NCI-H2171 (cell line): Measurements from ENCODE around the gene NHERF1.

ENCODE experiments used
- DNase-seq: peaks from one replicate; lab custom pipeline; 2025; lab: John Stamatoyannopoulos, UW

Gene NHERF1

DNA sequence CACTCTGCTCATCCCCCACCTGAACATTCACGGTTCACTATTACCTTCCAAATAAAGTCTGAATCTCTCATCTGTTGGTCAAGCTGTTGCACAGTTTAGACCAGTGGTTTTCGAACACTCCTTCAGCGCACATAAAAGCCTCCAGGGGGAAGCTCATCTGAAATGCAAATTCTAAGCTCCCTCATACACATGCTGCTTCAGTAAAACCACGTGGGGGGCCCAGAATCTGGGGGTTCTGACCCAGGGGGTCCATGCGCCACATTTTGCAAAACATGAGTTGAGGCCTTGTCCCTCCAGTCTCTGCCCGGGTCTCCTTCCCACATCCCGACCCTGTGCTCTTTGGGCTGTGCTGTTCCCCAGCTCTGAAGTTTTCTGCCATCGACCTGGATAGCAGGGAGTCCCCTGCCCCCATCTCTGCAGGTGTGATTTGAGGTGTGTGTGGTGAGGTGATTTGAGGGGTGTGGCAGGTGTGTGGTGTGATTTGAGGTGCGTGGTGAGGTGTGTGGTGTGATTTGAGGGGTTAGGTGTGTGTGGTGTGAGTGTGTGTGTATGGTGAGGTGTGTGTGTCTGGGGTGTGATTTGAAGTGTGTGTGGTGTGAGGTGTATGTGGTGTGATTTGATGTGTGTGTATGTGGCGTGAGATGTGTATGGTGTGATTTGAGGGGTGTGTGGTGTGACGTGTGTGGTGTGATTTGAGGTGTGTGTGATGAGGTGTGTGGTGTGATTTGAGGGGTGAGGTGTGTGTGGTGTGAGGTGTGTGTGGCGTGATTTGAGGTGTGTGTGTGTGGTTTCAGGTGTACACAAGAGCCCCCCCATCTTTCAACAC is 16.2 kb upstream of the NHERF1 start:
- no peak for DNase-seq

DNA sequence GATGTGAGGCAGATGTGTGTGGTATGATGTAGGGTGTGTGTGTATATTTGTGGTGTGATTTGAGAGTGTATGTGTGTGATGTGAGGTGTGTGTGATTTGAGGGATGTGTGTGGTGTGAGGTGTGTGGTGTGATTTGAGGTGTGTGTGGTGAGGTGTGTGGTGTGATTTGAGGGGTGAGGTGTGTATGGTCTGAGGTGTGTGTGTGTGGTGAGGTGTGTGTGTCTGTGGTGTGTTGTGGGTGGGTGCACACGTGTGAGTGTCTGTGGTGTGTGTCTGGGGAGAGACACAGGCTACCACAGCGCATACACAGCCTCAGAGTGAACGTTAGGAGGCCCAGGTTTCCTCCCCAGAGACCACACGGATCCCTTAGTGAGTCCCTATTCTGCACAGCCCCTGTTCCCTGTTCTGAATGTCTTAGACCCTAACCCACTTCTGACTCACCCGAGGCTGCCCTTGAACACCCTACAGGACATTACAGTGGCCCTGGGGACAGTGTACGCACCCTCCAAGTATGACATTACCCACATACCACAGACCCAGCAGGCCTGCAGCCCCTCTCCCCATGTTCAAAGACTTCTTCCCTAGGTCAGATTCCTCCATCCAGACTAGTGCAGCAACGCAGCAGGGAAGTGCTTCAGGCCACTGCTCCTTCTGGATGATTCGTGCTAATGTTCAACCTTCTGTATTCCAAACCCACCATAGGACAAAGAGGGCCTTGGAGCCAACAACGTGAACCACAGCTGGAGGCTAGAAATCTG is 14.9 kb upstream of the NHERF1 start:
- DNase-seq = no peak

DNA sequence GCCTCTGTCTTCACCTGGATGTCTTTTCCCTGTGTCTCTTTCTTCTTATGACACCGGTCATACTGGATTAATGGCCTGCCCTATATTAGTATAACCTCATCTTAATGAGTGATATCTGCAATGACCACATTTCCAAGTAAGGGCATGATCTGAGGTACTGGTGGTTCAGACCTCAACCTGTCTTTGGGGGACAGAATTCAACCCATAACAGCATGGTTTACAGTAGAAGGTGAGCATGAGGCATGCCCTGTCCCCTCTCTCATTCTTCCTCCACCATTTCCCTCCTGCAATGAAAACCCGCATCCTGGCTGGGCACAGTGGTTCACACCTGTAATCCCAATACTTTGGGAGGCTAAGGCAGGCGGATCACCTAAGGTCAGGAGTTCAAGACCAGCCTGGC is 14.2 kb upstream of the NHERF1 start:
- DNase-seq = no peak

DNA sequence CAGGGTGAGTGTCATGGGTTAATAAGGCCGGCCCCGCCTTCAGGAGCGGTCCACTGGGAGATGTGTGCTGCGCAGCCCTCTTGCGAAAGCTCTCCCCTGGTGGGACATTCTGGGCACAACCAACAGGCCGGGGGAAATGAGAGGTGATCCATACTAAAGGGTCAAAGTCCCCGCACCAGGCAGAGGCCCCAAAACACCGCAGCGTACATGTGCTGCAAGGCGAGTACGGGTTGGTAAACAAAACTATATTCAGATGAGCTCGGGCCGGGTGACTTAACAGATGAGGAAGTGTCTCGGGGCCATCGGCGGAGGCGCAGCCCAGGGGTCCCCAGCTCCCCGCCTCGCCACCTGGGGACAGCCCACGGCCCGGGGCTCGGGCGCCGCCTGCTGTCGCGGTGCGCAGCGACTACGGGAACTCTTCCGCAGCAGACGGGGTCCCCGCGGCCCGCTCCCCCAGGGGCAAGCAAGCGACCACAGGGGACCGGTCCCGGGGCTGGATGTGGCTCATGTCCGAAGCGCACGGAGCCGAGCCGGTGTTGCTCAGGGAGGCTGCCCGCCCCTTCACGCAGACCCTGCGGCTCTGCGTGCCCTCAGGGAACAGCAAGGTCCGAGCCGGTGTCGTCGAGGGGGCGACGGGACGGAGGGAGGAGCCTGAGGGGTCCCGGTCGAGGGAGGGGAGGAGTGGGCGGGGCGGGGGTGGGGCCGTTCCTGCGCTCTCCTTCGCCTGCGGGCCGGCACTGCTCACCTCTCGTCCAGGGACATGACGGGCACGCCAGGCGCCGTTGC is 11.7 kb upstream of the NHERF1 start, which contains the start of gene RAB37:
TSS of gene RAB37 (plus strand) at position 744 of the 786 bp plus-strand sequence. CDS start at position 761, 17 bp downstream.
- DNase-seq = peak; percentile 43

DNA sequence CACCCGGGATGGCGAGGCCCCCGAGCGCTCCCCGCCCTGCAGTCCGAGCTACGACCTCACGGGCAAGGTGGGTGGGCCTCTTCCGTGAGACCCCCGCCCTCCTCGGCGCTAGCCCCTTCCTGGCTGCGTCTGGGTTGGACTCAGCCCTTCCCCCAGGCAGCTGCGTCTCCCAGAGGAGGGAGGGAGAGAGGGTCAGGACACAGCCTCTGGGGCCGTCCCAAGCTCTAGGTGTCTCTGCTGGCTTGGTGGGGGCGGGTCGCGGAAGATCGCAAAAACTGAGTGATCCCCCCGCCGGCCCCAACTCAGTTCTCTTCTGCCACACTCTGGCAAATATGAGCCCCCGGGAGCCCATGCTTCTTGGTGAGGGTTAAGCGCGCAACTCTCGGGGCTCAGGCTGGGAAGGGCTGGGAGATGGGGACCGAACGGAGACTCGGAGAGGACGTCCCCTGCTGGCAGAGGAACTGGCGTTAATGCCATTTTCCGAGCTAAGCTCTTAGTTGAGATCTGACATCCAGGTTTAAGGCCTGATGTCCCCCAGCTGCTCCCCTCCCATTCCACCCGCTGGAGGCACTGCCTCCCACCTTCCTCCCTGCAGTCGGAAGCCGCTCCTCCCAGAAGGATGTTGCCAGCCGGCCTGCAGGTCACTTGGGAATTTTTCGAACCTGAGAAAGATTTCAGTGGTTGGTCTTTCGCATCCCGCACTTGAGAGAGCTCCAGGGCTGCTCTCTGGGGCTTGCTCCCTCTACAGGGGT is 11.0 kb upstream of the NHERF1 start:
- peak; percentile 60 for DNase-seq

DNA sequence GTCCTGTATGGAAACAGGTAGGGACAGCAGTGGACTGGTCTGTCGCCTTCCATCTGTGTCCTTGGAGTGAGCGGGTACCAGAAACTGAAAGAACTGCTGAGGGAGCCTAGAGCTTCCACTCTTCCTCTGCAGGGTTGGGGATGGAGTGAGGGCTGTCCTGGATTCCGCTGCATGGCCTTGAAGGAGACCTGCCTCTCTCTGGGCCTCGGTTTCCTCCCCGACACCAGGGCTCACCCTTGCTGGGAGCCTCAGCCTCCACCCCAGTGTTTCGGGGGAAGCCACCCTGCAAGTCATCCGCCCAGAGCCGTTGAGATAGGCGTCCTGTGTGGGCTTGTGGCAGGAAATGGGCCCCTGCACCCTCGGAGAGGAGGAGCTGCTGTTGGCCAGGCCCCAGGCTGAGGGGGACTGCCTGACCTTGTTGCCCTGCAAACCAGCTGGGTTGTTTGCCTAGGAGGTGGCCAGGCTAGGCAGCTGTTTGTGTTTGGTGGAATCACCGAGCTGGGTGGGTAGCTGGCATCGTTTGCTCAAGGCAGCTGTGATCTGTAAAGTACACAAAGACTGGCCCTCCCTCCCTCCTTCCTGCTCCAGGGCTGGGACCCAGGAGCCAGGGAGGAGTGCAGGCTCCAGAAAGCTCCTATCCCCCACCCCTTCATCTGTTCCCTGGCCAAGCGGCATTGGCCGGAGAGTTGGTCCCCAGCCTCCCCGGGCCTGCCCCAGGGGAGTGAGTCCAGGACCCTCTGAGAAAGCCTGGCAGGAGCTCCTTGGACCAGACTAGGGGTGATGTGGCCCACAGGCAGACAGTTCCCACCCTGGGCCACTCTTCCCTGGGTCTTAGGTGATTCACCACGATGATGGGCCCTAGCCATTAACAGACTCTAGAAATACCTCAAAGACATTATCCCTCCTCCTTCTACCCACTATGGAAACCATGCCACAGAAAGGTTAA is 10.1 kb upstream of the NHERF1 start:
- DNase-seq = no peak

DNA sequence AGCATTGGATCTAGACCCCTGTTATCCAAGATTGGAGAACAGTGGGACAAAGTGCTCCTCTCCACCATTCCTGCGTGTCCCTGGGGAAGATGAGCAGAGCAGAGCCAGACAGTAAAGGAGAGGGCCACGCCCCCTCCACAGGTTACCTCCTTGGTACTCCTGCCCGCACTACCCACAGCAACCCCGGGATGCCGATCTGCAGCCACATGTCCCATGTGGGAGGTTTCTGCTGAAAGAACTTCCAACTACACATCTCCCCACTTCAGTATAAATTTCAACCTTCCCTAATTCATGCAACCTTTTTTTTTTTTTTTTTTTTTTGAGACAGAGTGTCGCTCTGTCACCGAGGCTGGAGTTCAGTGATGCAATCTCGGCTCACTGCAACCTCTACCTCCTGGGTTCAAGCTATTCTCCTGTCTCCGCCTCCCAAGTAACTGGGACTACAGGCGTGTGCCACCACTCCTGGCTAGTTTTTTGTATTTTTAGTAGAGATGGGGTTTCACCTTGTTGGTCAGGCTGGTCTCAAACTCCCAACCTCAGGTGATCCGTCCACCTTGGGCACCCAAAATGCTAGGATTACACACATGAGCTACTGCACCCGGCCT is 9.1 kb upstream of the NHERF1 start:
- DNase-seq = no peak

DNA sequence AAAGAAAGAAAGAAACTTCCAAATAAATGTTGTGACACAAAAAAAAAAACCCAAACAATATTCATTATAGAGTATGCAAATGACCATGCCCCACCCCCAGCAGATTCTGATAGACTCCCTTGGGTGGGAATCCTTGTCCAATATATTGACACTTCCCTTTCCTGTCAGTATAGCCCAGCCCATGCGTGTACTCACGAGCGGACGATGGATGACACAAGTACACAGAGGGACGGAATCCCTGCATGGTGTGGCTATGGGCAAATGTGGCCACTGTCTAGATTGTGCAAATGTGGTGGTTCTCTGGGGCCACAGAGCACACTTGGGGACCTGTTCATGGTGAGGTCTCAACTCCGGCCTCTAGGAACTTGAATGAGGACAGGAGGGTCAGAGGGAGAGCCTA is 8.3 kb upstream of the NHERF1 start:
- DNase-seq = no peak

DNA sequence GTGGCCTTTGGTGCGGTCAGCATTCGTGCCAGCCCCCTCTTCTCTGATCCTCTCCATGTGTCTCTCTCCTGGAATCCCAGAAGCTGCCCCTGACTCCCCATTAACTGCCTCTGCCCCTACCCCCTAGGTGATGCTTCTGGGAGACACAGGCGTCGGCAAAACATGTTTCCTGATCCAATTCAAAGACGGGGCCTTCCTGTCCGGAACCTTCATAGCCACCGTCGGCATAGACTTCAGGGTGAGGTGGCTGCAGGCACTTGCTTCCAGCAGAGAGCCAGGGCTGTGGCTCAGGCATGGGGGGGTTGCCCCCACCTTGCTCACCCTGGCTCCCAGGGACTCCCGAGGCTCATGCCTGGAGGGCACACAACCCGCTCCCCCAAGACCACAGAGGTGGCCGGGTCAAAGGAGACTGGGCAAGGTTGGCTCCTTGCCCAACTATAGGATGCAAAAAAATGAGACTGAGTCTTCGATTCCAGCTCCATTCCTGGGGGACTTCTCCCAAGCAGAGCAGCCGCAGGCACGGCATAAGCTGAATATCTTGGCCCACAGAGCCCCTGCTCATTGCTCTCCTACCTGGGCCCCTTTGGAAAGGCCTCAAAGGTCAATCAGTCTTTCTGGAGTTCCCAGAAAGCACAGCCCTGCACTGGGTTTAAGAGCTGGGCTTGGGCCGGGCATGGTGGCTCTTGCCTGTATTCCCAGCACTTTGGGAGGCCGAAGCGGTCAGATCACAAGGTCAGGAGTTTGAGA is 7.6 kb upstream of the NHERF1 start:
- no peak for DNase-seq

DNA sequence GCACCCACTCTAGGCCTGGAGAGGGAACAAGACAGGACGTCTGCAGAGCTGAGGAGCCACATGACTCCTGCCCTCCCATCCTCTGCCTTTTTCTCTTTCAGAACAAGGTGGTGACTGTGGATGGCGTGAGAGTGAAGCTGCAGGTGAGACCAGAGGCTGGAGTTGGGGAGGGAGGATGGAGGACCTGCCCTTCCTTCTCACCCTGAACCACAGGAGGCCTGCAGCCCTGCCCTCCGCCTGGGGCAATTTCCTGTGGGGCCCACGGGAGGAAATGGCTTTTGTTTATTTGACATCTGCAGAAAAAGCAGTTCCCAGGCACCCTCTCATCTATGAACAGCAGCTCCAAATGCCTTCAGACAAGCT is 6.3 kb upstream of the NHERF1 start:
- no peak for DNase-seq

DNA sequence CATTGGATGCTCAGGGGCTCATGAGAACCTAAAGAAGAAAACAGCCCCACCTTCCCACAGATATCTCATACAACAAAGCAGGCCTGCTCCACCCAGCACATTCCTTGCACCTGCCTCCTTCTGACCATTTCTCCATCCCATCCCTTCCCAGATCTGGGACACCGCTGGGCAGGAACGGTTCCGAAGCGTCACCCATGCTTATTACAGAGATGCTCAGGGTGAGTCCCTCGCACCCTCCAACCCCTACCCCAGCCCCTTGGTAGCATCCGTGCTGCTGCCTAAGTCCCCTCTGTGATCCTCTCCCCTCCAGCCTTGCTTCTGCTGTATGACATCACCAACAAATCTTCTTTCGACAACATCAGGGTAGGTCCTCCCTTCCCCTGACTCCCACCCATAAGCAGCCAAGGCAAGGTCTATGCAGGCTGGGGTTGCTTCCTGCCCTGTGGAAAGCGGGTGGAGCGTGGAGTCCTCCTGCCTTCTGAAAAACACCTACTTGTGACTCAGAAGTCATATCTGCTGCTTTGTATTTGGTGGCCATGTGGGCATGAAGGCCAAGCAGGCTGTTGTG is 5.4 kb upstream of the NHERF1 start:
- DNase-seq = no peak

DNA sequence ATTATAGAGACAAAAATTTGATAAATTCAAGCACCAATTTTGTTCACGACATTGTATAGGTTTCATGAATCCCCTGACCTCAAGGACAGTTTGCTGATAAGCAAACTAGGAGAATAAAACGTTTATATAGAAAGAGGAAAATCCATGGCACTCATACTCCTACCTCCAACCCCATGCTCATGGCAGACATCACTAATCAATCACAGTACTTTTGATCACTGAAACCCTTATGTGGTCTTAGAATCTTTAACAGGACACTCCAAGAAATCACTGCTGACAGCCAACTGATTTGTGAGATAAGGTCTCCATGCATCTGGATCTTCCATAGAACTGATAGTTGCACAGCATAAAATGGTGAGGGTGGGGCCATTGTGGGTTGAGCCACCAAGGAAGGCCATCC is 4.7 kb upstream of the NHERF1 start:
- no peak for DNase-seq

DNA sequence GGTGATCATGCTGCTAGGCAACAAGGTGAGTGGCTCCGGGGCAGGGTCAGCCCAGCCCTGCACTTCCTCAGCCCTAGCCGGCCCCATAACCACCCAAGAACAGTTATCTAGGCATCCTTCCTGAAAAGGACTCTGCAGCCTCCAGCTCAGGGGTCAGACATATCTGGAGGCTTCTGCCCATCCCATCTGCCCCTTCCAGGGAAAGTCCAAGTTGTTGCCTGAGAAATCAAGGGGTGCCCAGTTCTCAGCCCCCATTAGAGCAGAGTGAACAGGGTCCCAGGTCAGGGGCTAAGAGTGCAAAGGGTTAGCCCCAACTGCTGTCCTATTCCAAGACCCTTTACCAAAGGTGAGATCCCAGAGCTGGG is 4.1 kb upstream of the NHERF1 start:
- no peak for DNase-seq

DNA sequence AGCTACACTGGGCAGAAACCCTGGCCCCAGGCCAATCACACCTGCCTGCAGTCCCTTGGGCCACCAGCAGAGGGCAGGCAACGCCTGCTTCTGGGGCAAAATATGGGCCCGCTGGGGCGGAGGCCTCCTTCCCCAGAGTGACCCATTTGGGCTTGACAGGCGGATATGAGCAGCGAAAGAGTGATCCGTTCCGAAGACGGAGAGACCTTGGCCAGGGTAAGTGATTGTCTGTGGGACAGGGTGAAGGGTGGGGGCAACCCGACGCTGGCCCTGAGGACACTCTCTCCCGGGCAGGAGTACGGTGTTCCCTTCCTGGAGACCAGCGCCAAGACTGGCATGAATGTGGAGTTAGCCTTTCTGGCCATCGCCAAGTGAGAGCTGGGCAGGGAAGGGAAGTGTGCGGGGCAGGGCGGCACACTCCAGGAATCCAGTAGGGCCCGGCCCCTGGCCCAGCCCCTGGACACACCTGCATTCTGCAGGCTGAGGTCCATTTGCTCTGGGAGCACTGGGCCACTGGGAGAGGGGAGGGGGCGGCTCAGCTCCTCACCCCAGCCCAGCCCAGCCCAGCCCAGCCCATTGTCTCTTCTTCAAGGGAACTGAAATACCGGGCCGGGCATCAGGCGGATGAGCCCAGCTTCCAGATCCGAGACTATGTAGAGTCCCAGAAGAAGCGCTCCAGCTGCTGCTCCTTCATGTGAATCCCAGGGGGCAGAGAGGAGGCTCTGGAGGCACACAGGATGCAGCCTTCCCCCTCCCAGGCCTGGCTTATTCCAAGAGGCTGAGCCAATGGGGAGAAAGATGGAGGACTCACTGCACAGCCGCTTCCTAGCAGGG is 3.5 kb upstream of the NHERF1 start:
- DNase-seq = peak; percentile 64

DNA sequence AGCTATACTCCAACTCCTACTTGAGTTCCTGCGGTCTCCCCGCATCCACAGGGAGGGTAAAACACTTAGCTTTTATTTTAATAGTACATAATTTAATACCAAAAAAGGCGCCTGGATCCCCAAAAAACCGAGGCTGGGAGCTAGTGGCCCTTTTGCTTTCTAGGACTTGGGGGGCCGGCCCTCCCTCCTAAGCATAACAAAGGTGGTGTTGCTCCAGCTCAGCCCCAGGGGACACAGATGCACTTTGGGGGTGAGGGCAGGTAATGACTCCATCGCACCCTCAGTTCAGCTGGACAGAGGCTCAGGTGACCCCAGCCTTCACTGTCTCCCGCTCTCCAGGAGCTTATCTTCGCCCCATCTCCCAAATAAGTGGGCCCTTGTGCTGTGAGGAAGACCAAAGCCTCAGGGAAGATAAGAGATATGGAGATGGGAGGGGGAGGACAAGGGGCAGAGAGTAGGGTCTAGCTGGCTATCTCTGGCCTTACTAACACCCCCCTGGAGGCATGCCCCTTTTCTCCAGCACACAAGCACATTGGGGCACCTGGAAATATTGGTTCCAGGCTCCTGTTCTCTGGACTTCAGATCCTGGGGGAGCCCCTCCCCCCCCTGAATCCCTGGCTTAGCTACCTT is 2.8 kb upstream of the NHERF1 start:
- no peak for DNase-seq

DNA sequence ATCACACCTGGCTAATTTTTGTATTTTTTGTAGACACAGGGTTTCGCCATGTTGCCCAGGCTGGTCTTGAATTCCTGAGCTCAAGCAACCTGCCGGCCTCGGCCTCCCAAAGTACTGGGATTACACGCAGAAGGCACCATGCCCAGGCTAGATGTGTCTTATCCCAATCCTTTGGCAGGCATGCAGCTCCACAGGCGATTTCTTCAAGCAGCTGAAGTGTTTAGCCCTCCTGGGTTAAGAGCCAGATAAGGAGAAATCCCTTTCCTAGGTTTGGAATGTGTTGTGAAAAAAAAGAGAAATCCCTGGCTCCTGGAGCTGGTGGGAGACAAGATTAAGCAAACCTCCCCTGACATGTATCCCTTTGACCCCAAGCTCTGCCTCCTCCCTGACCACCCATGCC is 2.1 kb upstream of the NHERF1 start:
- DNase-seq = no peak

DNA sequence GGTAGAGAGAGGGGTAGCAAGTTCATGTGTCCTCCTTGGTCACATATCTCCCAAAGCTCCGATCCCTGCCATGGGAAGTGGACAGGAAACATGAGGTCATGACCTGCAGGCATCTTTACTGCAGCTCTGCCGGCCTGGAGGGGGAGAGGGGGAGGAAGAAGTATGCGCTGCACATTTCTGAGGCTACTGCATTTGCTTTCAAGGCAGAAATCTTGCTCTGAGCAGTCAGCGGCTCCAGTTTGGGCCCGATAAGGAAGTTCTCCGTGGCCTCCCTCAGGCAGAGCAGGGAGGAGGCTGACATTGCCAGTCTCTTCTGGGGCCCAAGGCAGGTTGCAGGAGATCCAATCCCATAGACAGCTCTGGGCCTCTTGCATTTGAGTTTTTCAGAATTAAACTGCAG is 1.5 kb upstream of the NHERF1 start:
- DNase-seq = no peak

DNA sequence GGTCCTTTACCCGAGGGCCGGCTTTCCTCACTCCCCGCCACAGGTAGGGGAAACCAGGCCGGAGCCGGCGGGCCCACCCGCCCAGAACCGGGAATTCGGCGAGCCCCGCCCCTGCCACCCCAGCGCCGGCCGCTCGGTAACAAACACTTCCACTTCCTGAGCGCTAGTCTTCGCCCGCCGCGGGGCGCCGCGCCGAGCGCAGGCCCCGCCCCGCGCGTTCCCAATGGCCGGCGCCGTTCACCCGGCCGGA is 224 bp upstream of the NHERF1 start:
- DNase-seq = no peak
